Measurements from ENCODE around the gene BIRC6.
"Not testable (repeated sequence)": the region's sequence is repeated elsewhere in the genome, so short reads cannot be mapped to it uniquely, and the experiment has no call there.

Gene BIRC6

GRCh38 chr2:32622570-32623310, 265.9 kb downstream of the BIRC6 start:
- no peak for DNase-seq

DNA sequence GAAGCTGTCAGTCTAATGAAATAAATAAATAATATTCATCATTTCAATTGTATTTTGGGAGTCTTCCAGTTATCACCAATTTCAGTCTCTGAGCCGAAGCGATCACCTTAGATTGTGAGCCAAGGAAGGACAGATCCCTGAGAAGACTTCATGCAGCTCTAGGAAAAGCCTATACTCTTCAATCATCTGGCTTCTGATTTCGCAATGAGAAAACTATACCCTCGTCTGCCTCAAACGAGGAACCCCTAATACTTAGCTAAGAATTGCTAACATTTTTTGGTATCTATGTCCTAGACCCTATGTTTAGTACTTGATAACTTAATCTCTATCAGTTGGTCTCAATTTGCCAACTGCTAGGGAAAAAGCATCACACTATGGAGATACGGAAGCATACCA, 266.5 kb downstream of the BIRC6 start:
- no peak for DNase-seq

GRCh38 chr2:32624812-32625211, 268.0 kb downstream of the BIRC6 start:
- DNase-seq = no peak

GRCh38 chr2:32626639-32627221, 269.9 kb downstream of the BIRC6 start:
- no peak for DNase-seq

- no peak for DNase-seq
These were observed 270.6 kb downstream of the BIRC6 start for GRCh38 chr2:32627441-32627813.

DNA sequence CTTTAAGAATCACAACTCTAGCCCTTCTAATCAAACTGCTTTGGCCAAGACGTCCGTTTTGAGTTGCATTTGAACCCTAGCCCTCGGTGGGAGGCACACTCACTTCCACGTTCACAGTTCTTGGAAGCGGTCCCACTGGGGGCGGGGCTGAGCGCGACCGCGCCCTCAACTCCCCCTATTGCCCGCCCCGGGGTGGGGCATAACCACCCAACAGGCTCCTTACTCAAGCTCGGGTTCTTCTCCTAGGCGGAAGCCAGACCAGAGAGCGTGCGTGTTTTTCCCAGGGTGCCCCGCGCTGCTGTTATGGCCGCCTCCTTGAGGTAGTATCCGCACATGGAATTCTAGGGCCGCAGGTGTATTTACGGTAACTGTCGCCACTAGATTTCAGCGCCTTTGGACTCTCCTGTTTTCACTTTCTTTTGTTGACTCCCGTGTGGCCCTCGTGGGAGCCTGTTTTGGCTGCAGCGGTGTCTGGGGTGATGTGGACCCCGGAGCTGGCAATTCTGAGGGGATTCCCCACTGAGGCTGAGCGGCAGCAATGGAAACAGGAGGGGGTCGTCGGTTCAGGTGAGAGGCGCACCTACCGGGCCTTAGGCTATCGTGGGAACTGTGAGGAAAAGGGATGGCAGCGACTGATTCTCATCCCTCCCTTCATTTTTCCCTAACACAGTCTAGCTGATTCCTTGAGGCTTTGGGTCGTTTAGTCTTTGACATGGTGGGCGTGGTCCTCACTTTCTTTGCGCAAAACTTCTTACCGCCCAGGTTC, 271.2 kb downstream of the BIRC6 start, which contains the start of gene TTC27:
TTC27 (plus strand) TSS at position 237 of the 766 bp plus-strand sequence; CDS start at position 480, 243 bp downstream.
- peak; percentile 94 to 96 for DNase-seq

- DNase-seq = no peak
These were observed 275.3 kb downstream of the BIRC6 start for GRCh38 chr2:32632089-32632488.

DNA sequence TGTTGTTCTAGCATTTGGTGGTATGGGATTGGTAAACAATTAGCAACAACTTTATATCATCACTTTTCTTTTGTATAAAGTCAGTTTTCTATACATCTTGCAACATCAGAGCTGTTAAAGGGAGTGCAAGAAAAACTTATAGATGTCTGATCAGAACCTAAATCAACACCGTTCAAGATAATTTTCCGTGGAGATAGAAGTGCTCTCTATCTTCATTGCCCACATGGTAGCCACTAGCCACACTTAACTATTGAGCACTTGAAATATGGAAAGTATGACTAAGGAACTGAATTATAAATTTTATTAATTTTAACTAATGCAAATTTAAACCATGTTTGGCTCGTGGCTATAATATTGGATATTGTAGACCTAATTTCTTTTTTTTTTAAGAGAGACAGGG, 276.2 kb downstream of the BIRC6 start:
- no peak for DNase-seq

GRCh38 chr2:32638548-32638947, 281.7 kb downstream of the BIRC6 start:
- DNase-seq = not testable (repeated sequence)

GRCh38 chr2:32641180-32641579, 284.4 kb downstream of the BIRC6 start:
- no peak for DNase-seq

DNA sequence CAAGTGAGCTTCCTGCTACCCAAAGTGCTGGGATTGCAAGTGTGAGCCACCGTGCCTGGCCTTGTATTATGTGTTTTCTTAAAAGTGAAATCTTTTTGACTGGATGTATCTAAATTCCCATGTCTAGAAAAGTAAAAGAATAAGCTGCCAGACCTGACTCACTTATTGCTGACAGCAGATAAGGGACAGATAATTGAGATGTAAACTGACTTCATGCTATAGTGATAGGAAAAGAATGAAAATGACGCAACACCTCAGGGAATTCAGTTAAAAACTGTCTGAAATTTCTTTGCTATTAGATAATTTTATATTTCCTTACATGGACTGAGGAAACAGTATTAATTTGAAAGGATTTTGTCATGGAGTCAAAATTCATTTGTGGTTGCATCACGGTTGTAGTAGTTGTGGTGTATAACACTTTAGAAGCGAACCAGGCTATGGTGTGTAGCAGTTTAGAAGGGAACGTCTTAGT, 290.4 kb downstream of the BIRC6 start:
- no peak for DNase-seq

DNA sequence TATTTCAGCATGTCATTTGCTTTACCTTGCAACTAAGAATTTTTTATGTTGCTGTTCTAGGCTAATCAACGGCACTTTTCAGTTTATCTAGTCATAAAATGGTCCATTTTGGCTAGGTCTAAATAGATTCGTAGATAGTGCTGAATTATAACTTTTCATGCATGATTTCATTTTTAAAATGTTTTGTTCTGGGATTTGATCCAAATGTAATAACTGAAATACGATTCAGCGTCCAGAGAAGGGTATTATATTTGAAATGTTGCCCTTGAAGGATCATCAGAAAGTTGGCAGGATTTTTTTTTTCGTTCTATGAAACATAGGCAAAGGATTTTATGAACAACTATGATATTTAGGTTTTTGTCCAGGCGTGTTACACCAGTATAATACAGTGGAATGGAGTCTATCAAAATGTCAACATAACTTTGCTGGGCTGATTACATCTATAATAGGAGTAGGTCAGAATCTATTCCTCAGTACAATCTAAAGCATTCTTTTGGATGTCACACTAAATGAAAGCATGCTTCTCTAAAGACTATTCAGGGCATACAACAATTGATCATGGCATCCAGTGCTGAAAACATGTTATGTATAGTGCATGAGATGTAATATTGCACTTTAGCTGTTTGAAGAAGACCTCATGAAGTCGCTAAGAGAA, 295.9 kb downstream of the BIRC6 start:
- DNase-seq = no peak

- no peak for DNase-seq
These were observed 299.2 kb downstream of the BIRC6 start for GRCh38 chr2:32656069-32656468.

GRCh38 chr2:32663864-32664263, 307.0 kb downstream of the BIRC6 start:
- DNase-seq = no peak

GRCh38 chr2:32666704-32667103, 309.9 kb downstream of the BIRC6 start:
- DNase-seq = no peak

- no peak for DNase-seq
These were observed 311.4 kb downstream of the BIRC6 start for GRCh38 chr2:32668254-32668653.

Measured in SW 1271 (cell line).